GM12872 (cell line): ENCODE results near the gene SH3BGRL3.

ENCODE experiments used
- CTCF ChIP-seq: IDR thresholded peaks from 3 replicates; pipeline ENCODE4 v1.5.1; 2011; ENCODE audit warnings: low read depth, mild to moderate bottlenecking, low read length, moderate library complexity; ENCODE audit not compliant: insufficient read depth

The SH3BGRL3 gene

GRCh38 chr1:26254404-26254803, 25.5 kb upstream of the SH3BGRL3 start:
- TF ChIP-seq CTCF, result no peak

DNA sequence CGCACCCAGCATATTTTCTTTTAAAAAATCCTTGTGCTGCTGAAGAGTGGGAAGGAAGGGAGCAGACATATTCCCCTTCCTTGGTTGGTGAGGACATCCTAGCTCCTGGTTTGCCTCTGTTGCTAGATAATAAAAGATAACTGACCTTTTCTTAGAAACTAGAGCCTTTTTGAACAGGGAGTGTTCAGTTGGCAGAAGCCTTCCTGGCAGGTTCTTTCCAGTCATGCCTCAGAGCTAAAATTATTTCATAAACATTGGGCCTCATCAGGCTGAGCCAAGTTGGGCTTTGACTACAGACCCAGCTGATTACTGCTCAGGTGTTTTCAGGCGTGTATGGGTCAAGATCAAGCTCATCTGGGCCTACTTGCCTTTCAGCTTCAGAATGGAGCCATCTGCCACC, 22.7 kb upstream of the SH3BGRL3 start:
- TF ChIP-seq CTCF, result no peak

DNA sequence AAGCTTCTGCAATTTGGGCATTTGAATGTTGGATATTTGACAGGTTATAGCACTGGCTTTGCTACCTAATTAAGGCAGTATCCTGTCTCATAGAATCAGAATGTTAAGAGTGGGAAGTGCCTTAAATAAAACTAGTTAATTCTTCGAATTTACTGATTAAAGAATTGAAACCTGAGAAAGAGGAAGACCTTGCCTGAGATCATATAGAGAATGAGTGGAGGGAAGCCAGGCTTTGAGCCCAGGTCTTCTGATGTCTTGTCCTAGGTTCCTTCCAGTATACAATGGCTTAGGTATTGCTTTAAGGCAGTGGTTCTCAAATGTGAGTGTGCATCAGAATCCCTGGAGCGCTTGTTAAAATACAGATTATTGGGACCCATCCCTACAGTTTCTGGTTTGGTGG, 20.9 kb upstream of the SH3BGRL3 start:
- no peak for TF ChIP-seq CTCF

DNA sequence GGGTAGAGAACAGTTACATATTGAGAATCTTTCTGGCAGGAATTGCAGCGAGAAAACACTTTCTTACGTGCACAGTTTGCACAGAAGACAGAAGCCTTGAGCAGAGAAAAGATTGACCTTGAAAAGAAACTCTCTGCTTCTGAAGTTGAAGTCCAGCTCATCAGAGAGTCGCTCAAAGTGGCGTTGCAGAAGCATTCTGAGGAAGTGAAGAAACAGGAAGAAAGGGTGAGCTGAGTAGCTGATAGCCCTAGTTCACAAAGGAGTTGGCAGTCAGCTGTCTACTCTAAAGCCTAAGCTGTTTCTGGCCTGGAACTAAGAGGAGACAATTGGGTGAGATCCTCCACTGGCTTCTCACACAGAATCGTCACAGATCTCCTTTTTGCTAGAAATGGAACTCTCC, 20.3 kb upstream of the SH3BGRL3 start:
- TF ChIP-seq CTCF, result no peak

DNA sequence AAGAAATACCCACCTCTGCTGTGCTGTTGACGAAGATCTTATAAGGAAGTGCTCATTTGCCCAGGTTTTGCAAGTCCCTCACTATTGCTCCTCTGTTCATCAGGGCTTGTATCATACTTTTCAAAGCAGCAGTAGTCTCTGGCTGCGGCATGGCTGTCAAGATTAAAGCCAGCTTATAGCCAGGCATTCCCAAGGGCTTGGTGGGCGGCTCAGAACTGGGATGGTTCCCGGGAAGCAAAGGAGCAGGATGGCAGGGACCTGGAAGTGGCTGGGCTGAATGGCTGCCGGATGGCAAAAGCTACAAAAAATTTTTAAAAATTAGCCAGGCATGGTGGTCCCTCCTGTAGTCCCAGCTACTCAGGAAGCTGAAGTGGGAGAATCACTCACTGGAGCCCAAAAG, 16.7 kb upstream of the SH3BGRL3 start:
- TF ChIP-seq CTCF, result no peak

GRCh38 chr1:26265405-26265804, 14.5 kb upstream of the SH3BGRL3 start:
- TF ChIP-seq CTCF, result no peak

- no peak for TF ChIP-seq CTCF
Measured at GRCh38 chr1:26268290-26269197, 11.3 kb upstream of the SH3BGRL3 start.
